Endothelial cell of umbilical vein (primary cell): ENCODE data around the gene TCF20. TPM values are rescaled to one million over a fixed set of nuclear protein-coding genes. Genes with fewer than 3 reads are reported as not detected.

Source experiments
- BruUV-seq: library from RNA; stranded (reverse); fragments of 400-500 nt; replicated peaks from 2 replicates; lab custom pipeline; 2021; lab: Mats Ljungman, UMichigan
- CTCF ChIA-PET: fragments of 300-600, 350-600 bp; sonication (Branson Sonifier 250); formaldehyde crosslinking; loops from one replicate; lab custom pipeline; 2021; ENCODE audit warnings: antibody characterized with exemption, inconsistent platforms; lab: Charles Lee
- POLR2A ChIA-PET: fragments of 300-600, 350-600 bp; sonication (Branson Sonifier 250); formaldehyde crosslinking; loops from one replicate; lab custom pipeline; 2021; ENCODE audit warnings: antibody characterized with exemption, inconsistent platforms; lab: Charles Lee
- DNase-seq: peaks from one replicate; pipeline ENCODE4 v3.0.0-alpha.2; 2011; ENCODE audit warnings: low read depth, low spot score
- FAIRE-seq: peaks from 2 replicates; lab custom pipeline; 2011; peaks lifted over from hg19 to GRCh38; lab: Jason Lieb, UNC
- H2AFZ ChIP-seq: 2 replicates; pipeline ENCODE4 v1.6.0; 2012; ENCODE audit warnings: low read depth, low read length, control low read depth, inconsistent platforms
- H3K27ac ChIP-seq: 2 replicates; pipeline ENCODE4 v1.5.1; 2011; ENCODE audit warnings: low read depth, mild to moderate bottlenecking, control low read depth, low read length, moderate library complexity; ENCODE audit not compliant: insufficient read depth
- H3K27me3 ChIP-seq, 2 experiments: 2 replicates each; pipeline versions ENCODE4 v1.6.0 to v1.6.1; 2011; ENCODE audit warnings: low read length in 2 of 2, mixed read lengths in 1 of 2; ENCODE audit not compliant: control insufficient read depth in 2 of 2, insufficient read depth in 2 of 2
- H3K36me3 ChIP-seq, 2 experiments: 2 replicates in 1 of 2; 3 replicates in 1 of 2; pipeline ENCODE4 v1.5.1; 2011; ENCODE audit warnings: low read length in 2 of 2, mild to moderate bottlenecking in 1 of 2, moderate library complexity in 1 of 2; ENCODE audit not compliant: control insufficient read depth in 2 of 2, insufficient read depth in 2 of 2; ENCODE audit errors: extremely low read depth in 1 of 2
- H3K4me1 ChIP-seq: 3 replicates; pipeline ENCODE4 v1.5.1; 2011; ENCODE audit warnings: mild to moderate bottlenecking, low read length; ENCODE audit not compliant: control insufficient read depth, insufficient read depth; ENCODE audit errors: extremely low read depth
- H3K4me2 ChIP-seq: 2 replicates; pipeline ENCODE4 v1.6.1; 2011; ENCODE audit warnings: low read length, control low read depth, mixed read lengths; ENCODE audit not compliant: insufficient read depth
- H3K4me3 ChIP-seq, 3 experiments: fragments of 200-600 bp in 1 of 3; sonication (generic), shearing (Covaris generic) in 1 of 3; replicated peaks in 1 of 3; 2 replicates each; pipeline ENCODE4 v1.5.1; 2011 to 2016; ENCODE audit warnings: control low read depth in 3 of 3, low read length in 3 of 3, mild to moderate bottlenecking in 2 of 3, inconsistent platforms in 1 of 3, low read depth in 1 of 3, moderate library complexity in 1 of 3; ENCODE audit not compliant: insufficient read depth in 1 of 3
- H3K79me2 ChIP-seq: 2 replicates; pipeline ENCODE4 v1.6.0; 2012; ENCODE audit warnings: low read length, inconsistent platforms; ENCODE audit not compliant: control insufficient read depth, insufficient read depth
- H3K9ac ChIP-seq: replicated peaks from 2 replicates; pipeline ENCODE3; 2011; ENCODE audit warnings: low read length, control low read depth; ENCODE audit not compliant: insufficient read depth; ENCODE audit errors: extremely low read depth
- H3K9me1 ChIP-seq: replicated peaks from 3 replicates; pipeline ENCODE4 v1.6.0; 2011; ENCODE audit warnings: mild to moderate bottlenecking, low read length; ENCODE audit not compliant: control insufficient read depth, insufficient read depth; ENCODE audit errors: extremely low read depth
- H3K9me3 ChIP-seq: replicated peaks from 2 replicates; pipeline ENCODE4 v1.5.1; 2012; ENCODE audit warnings: low read length, inconsistent platforms; ENCODE audit not compliant: control insufficient read depth, insufficient read depth
- H4K20me1 ChIP-seq: replicated peaks from 2 replicates; pipeline ENCODE3; 2011; ENCODE audit warnings: mild to moderate bottlenecking, low read length; ENCODE audit not compliant: control insufficient read depth, insufficient read depth; ENCODE audit errors: extremely low read depth
- EZH2 ChIP-seq: IDR thresholded peaks from 2 replicates; pipeline ENCODE4 v1.6.1; 2012; ENCODE audit warnings: borderline replicate concordance, low read depth, mild to moderate bottlenecking, moderate library complexity, low read length, inconsistent platforms; ENCODE audit not compliant: severe bottlenecking
- FOS ChIP-seq: IDR thresholded peaks from 2 replicates; pipeline ENCODE4 v1.6.1; 2011; ENCODE audit warnings: mild to moderate bottlenecking, low read length, moderate library complexity, borderline replicate concordance; ENCODE audit not compliant: insufficient read depth
- GATA2 ChIP-seq: IDR thresholded peaks from 2 replicates; pipeline ENCODE4 v1.7.0; 2011; ENCODE audit warnings: low read depth, mild to moderate bottlenecking, moderate library complexity, mixed read lengths, low read length; ENCODE audit not compliant: insufficient read length, insufficient read depth
- JUN ChIP-seq: IDR thresholded peaks from 2 replicates; pipeline ENCODE4 v1.6.1; 2011; ENCODE audit warnings: borderline replicate concordance, low read depth; ENCODE audit not compliant: insufficient read length, insufficient read depth
- MYC ChIP-seq: IDR thresholded peaks from one replicate; pipeline ENCODE4 v1.6.1; 2011; ENCODE audit warnings: mild to moderate bottlenecking, low read depth, low read length
- POLR2A ChIP-seq: IDR thresholded peaks from 2 replicates; pipeline ENCODE4 v1.6.1; 2012; ENCODE audit warnings: low read depth, mild to moderate bottlenecking, control low read depth, low read length
- POLR2AphosphoS5 ChIP-seq: IDR thresholded peaks from 2 replicates; pipeline ENCODE4 v1.6.1; 2012; ENCODE audit warnings: low read depth, mild to moderate bottlenecking, control low read depth, low read length, moderate library complexity; ENCODE audit not compliant: insufficient read depth
- dilution Hi-C: fragments of 300-500 bp; cut with MboI; formaldehyde crosslinking; loops from one replicate; pipeline ENCODE4 v1.15.0; 2019; ENCODE audit warnings: low sequenced_read_pairs; ENCODE audit not compliant: extremely low pct_ligation_motif_present
- intact Hi-C: fragments of 100-400 bp; cut with micrococcal nuclease; formaldehyde crosslinking; loops from one replicate; pipeline ENCODE4 v1.10.0; 2022
- polyA plus RNA-seq, 4 experiments: library from polyadenylated mRNA; depleted of rRNA in 3 of 4; stranded (reverse) in 3 of 4; unstranded in 1 of 4; fragments of >200 nt; gene quantifications; 2 replicates each; pipeline versions ENCODE4 v1.2.1 to v1.2.3, GENCODE V29; 2011 to 2012; ENCODE audit warnings: missing spikeins in 1 of 4
- total RNA-seq: library from RNA; stranded (reverse); gene quantifications from 2 replicates; pipeline ENCODE4 v1.2.3, GENCODE V29; 2021
- TF ChIP-seq, protein P1 (sequence below): IDR thresholded peaks from 2 replicates; pipeline ENCODE4 v1.6.1; 2011; ENCODE audit not compliant: insufficient read depth, insufficient read length

Gene TCF20
- total and polyA plus RNA-seq, 2 donors (not counting 3 experiments of a cell fraction or from before 2014, with no cell fraction given) = 11.2 to 36.7 TPM

GRCh38 chr22:42248995-42249394 lies 21.5 kb downstream of the TCF20 start:
- POLR2A ChIA-PET = no interaction called here
- Histone ChIP-seq H3K36me3 (no peaks in the 10 kb centered on the region), H3K9me3 (no peaks in the 10 kb centered on the region), H3K4me3 (no peak overlapping the region), H3K4me2 (no peak overlapping the region), H3K4me1 (no peaks in the 10 kb centered on the region), H3K9ac (no peak overlapping the region), H3K79me2 (peaks cover 45% of the 10 kb centered on the region), H3K9me1 (no peaks in the 10 kb centered on the region), H3K27ac (no peak overlapping the region), H2AFZ (no peak overlapping the region), H3K27me3 (no peaks in the 10 kb centered on the region), H4K20me1 (peaks cover under 1% of the 10 kb centered on the region)
- intact Hi-C loops = no loop called here
- dilution Hi-C loops = no loop called here
- TF ChIP-seq GATA2 = no peak
- TF ChIP-seq MYC = no peak
- no peak for TF ChIP-seq POLR2AphosphoS5
- no peak for TF ChIP-seq POLR2A
- no peak for TF ChIP-seq FOS
- no TSS peak for BruUV-seq
- FAIRE-seq = no peak
- no peak for DNase-seq
- CTCF ChIA-PET = no interaction called here

- Histone ChIP-seq H4K20me1 (no peaks in the 10 kb centered on the region), H3K79me2 (peaks cover 47% of the 10 kb centered on the region), H3K4me3 (no peak overlapping the region), H2AFZ (no peak overlapping the region), H3K9me1 (no peaks in the 10 kb centered on the region), H3K9me3 (no peaks in the 10 kb centered on the region), H3K27me3 (no peaks in the 10 kb centered on the region), H3K27ac (no peak overlapping the region), H3K4me2 (no peak overlapping the region), H3K36me3 (no peaks in the 10 kb centered on the region), H3K4me1 (no peaks in the 10 kb centered on the region), H3K9ac (no peak overlapping the region)
- FAIRE-seq (no peak), DNase-seq (no peak)
- ChIA-PET POLR2A (no interaction called here), CTCF (no interaction called here)
- intact Hi-C loops = no loop called here
- dilution Hi-C loops = no loop called here
- no peak for TF ChIP-seq EZH2
- TF ChIP-seq FOS = no peak
- TF ChIP-seq, protein P1, sequence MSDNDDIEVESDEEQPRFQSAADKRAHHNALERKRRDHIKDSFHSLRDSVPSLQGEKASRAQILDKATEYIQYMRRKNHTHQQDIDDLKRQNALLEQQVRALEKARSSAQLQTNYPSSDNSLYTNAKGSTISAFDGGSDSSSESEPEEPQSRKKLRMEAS = no peak
- TF ChIP-seq POLR2AphosphoS5 = no peak
- TF ChIP-seq JUN = no peak
- TF ChIP-seq GATA2 = no peak
- TF ChIP-seq POLR2A = no peak
- no TSS peak for BruUV-seq
Observed at GRCh38 chr22:42247596-42247995, 22.9 kb downstream of the TCF20 start.
